ENCODE data around the gene CTDSP1. TPM values are rescaled to one million over a fixed set of nuclear protein-coding genes. Genes with fewer than 3 reads are reported as not detected.

CTDSP1 gene
- total RNA-seq, 1 experiment from 2014 or later, result 52.3 TPM

- Histone ChIP-seq H2BK20ac (ENCODE audit: low read depth, low read length, poor library complexity, severe bottlenecking) (no peak overlapping the region), H3K14ac (ENCODE audit: insufficient read depth, low read length) (peak overlapping the region; percentile 44; the same call in 1 of the 2 replicates), H3K23me2 (ENCODE audit: insufficient read length, low read depth, low read length, poor library complexity, severe bottlenecking) (peaks cover 19% of the 10 kb centered on the region), H3K79me2 (ENCODE audit: insufficient read depth, low read length) (no peaks in the 10 kb centered on the region), H4K5ac (ENCODE audit: insufficient read length, low read depth, low read length) (no peak overlapping the region), H3K79me1 (ENCODE audit: insufficient read depth, low read depth, low read length, poor library complexity, severe bottlenecking) (no peaks in the 10 kb centered on the region), H3K4me2 (ENCODE audit: insufficient read depth, insufficient read length, low read length) (peak overlapping the region; percentile 49), H3T11ph (ENCODE audit: low read length) (no peak overlapping the region), H3K27ac (ENCODE audit: insufficient read length, low read depth, low read length) (no peak overlapping the region), H2BK12ac (ENCODE audit: insufficient read length, low read depth, low read length) (no peak overlapping the region), H2AFZ (ENCODE audit: low read length) (no peak overlapping the region), H2BK120ac (ENCODE audit: low read depth, low read length, poor library complexity, severe bottlenecking) (no peak overlapping the region), H3K56ac (ENCODE audit: insufficient read length, low read depth, low read length) (no peak overlapping the region), H3K4me1 (ENCODE audit: insufficient read depth, low read length) (peaks cover 4% of the 10 kb centered on the region; the same call in 1 of the 2 replicates), H3K9ac (ENCODE audit: extremely low read depth, insufficient read length, low read length) (no peak overlapping the region), H2BK15ac (ENCODE audit: low read depth, low read length) (no peak overlapping the region), H2BK5ac (ENCODE audit: insufficient read length, low read length) (no peak overlapping the region), H3K18ac (ENCODE audit: insufficient read length, low read depth, low read length) (peak overlapping the region; percentile 9), H4K8ac (replicated peaks; ENCODE audit: insufficient read length, low read depth, low read length) (no peak overlapping the region), H3K27me3 (ENCODE audit: insufficient read depth, low read length) (no peaks in the 10 kb centered on the region), H3K23ac (ENCODE audit: insufficient read length, low read depth, low read length) (no peak overlapping the region), H2AK5ac (ENCODE audit: insufficient read length, low read length) (no peak overlapping the region), H3K4ac (ENCODE audit: low read depth, low read length) (no peak overlapping the region), H4K91ac (ENCODE audit: insufficient read length, low read depth, low read length) (no peak overlapping the region), H3K9me3 (ENCODE audit: control insufficient read depth, low read depth, low read length) (no peaks in the 10 kb centered on the region), H4K20me1 (ENCODE audit: control insufficient read depth, insufficient read depth, insufficient read length) (no peaks in the 10 kb centered on the region)
- H3K4me1 Mint-ChIP-seq, result peaks cover 19 to 26% of the 10 kb centered on the region in 2 experiments
- no peaks in the 10 kb centered on the region for H3K27me3 Mint-ChIP-seq (ENCODE audit: low read depth)
- H3K4me3 Mint-ChIP-seq, result peak overlapping the region; percentile 72 to 85
- H3K9me3 Mint-ChIP-seq, result no peaks in the 10 kb centered on the region
- no CpG with 5 or more reads among the region's 8 CpGs for WGBS (ENCODE audit: extremely low coverage, insufficient read length, low lambda C conversion rate)
- no peak for DNase-seq
- peak overlapping the region; percentile 90 to 98 (median 91); a peak in 6 of 7 replicates for H3K27ac Mint-ChIP-seq
- no peak for TF ChIP-seq CTCF (conservative IDR thresholded peaks at IDR 0.05)
- peaks cover 4 to 25% (median 22%) of the 10 kb centered on the region in 3 experiments; a peak in 6 of 7 replicates for H3K36me3 Mint-ChIP-seq (ENCODE audit: insufficient read depth in 1 of 3, low read depth in 3 of 3)
These were observed 5.5 kb downstream of the CTDSP1 start for GRCh38 chr2:218405086-218405745.

All from H9 (cell line).